ENCODE data around the gene C1orf116.
"Not testable (repeated sequence)": the region's sequence is repeated elsewhere in the genome, so short reads cannot be mapped to it uniquely, and the experiment has no call there.

The C1orf116 gene

DNA sequence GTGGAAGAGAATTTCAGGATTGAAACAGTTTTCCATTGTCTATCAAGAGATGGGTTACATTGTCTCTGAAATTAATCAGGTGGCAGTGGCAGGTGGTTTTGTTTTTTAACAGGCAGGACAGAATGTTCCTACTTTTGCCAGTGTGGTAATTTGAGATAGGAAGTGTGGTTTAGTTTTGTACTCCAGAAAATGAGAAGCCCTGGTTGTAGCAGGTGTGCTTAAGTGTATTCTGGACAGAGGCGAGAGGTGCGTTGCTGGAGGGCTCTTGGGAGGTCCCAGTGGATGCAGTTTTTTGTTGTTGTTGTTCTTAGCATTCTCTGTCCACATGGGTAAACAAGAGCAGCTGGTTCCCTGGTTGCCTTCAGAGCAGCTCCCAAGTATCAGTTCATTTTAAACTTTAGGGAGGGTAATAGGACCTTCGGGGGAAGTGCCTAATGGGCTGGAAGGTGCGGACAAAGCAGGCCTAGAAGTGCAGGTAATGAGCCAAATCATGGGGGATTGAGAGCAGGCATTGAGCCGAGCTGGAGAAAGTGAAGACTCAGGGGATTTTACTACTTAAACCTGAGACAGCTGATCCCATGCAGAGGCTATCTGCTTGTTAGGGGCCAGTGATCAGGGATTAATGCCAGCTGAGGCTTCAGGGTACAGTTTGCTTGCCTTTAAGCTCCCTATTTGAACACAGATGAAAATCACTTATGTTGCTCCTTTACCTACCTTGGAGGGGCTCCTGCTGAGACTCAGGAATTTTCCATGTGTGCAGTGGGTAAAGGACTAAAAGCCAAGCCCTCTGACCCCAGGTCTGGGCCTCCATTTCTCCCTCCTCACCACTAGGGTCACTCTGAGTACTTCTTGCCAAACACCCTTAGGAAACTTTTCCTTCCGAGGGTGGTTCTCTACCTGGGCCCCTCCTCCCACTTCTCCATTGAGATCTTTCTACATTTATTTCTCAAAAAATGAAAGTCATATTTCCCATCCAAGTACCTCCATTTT, 26.6 kb upstream of the C1orf116 start:
- DNase-seq: peak; percentile 64

DNA sequence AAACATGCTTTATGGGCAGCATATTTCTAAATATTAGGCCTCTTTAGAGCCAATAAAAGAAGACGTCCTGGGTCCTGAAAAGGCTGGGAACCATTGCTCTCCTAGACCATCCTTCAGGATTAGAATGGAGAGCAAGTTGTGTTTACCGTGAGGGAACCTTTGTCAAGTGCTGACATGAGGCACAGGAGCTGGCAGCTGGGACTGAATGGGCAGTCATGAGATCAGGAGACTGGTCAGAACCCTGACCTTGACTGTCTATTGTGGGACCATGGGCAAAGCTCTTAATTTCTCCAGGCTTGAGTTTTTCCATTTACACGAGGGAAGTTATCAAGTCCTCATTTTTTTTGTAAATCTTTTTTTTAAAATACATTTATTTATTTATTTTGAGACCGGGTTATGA, 25.7 kb upstream of the C1orf116 start:
- DNase-seq: no peak

DNA sequence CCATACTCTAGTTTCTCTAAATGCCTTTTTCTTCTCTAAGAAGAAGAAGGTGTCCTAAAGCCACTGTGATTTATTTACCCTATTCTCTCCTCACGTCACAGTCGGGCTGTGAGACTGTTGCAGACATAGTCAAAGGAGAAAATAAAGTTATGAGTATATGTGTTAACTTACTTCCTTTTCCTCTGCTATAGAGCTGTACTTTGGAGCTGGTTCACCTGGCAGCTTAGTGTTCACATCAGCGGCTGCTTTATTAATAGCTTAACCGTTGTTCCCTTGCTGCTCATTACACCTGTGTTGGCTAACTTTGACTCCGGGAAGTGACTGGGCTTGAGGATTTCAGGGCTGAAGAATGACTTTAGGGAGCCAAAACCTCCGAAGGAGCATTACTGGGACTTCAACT, 24.1 kb upstream of the C1orf116 start:
- DNase-seq: no peak

DNA sequence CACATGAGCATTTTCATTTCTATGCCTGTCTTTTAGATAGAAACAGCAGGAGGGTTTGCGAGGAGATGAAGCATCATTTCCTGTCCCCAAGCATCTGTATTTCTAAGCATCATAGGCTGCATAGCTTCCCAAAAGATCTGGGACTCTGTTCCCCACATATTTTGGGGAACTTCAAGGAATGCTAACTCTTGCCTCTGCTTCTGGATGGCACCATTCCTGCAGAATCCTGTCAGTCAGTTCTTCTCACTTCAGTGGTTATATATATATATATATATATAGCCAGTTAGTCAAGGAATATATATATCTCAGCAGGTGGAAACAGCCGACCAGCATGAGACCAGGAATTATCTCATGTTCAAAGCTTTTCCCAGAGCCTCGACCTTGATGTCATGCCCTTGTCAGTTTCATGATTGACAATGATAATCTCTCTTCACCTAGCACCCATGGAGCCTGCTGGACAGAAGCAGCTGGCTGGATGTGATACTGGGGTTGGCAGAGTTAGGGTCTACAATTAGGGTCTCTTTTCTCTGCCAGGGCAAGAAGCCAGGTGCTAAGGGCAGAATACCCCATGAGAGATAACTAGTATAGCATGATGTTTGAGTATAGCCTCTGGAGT, 22.9 kb upstream of the C1orf116 start:
- DNase-seq: no peak

DNA sequence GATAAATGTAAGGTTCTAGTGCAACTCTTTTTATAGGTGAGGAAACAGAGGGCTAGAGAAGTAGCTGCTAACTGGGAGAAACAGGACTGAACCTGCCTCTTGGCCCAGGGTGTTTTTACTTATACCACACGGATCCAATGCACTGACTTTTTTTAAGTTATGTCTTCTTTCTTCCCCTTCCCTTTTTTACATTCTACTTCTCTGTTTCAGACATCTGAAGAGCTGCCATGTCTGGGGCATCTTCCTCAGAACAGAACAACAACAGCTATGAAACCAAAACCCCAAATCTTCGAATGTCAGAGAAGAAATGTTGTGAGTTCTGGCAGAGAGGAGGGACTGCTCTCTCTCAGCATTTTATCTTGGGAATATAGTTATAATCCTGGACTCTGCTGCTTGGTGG, 21.9 kb upstream of the C1orf116 start:
- DNase-seq: no peak

DNA sequence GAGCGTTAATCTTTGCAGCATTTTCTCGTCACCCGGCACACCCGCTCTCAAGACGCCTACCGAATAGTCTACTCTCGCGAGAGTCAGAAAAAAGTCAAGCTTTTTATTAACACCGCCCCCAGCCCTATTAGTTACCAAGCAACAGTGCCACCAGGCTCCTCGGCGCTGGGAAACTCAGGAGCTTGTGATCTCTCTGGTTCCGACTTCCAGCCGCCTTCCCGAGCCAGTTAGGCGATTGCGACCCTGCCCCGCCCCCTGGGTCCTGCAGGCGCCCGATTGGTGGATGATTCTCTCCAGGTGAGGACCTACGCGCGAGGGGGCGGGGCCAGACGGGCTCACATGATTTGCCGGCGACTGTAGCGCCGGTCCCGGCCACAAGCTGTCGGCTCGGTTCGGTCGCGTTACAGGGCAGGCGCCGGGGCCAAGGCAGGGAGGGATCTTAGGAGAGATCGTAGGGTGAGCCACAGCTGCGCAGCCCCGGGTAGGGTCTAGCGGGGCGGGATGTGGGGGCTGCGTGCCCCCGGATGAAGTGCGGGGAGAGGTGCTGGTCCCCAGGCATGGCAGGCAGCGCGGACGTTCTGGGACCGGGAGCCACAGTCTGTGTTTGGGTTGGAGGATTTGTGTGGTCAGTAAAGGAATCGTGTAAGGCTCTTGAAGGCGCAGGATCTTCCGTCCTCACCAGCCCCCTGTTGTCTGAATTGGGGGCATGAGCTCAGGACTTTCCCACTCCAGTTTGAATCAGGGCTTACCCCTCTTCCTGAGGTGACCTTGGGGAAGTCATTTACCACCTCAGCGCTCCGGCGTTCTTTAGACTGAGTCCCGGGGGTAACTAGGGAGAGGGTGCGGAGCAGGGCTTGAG, 20.6 kb upstream of the C1orf116 start, which contains the start of gene PFKFB2:
Gene PFKFB2 (plus strand): TSS at position 365 of the 859 bp plus-strand sequence. CDS start 1,443 bp downstream, outside the sequence.
- peak; percentile 100 for DNase-seq

DNA sequence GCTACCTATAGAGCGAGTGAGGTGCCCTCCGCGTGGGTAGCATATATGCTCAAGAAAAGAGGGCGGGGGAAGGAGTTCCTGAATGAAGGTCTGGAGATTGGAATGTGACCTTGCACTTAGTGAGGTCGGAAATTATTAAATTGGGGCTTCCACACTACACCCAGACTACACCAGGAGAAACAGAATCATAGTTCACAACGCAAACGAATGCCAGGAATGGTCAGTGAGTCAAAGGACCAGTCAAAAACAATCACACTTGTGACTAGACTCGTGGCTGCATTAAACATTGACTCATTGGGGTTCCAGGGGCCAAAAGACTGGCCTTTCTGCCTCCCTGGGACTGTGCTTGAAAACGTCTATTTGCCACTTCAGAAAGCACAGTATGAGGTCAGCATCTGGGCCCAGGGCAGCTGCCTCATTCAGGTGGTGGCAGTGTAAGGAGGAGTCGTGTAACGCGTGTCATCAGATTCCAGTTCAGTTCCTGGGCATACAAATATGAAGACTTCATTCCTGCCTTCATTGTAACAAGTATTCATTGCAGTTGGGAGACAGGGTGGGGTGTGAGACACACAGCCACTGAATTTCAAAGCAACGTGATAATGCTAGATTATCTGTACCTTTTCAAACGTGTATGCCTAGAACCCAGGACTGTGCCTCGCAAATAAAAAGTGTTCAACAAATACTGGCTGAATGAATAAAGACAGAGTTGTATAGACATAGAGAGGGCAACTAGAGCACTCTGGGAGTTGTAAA, 18.8 kb upstream of the C1orf116 start, which contains the start of gene YOD1:
Gene YOD1 (minus strand): TSS at position 18 of the 753 bp plus-strand sequence. CDS start 178 bp downstream, outside the sequence.
- peak; percentile 44 for DNase-seq

DNA sequence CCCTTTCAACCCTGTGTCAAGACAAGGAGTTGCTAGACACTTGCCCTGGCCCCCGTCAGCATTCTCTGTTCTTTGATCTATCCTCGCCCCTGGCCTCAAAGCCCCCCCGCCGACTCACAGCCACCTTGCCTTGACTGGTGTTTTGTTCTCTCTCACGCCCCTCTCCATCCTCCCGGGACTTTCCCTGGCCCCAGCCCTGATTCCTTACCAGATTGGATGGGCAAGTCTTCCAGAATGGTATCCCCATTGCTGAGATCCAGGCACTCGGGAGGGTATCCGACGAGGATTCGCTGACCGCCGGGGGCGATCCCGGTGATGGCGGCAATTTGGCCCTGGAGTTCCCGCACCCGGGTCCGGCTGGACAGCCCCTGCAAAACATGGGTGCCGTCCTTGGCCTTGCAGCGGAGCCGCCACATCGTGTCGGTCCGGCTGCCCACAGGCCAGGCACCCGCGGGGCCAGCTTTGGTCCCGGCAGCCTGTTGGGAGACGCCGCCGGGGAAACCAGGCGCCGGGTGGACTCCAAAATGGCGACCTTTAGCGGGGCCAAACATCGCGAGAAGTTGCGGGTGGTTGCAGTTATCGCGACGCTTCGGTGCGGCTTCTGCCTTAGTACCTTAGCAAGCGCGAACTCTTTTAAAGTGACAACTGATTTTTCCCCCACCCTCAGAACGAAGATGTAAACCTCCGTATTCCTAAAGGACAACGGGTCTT, 18.1 kb upstream of the C1orf116 start:
- DNase-seq: peak; percentile 95

DNA sequence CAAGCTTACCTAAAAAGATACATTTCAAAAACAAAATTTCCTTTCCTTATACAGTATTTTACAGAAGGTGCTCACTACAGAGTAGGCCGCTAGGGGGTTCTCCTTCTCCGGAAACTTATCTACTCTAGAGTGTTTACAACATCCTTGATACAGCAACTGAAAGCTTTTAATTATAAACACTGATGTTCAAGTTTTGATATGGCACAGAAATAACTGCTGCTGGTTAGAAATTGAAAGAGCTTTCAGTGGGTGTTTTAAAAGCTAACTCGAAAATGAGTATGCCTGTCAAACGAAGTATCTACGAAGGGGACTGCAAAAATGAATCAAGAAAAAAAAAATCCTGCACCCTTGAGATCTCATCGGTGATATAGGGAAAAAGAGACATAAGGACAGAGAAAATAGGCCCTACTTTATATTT, 17.4 kb upstream of the C1orf116 start:
- DNase-seq: no peak

DNA sequence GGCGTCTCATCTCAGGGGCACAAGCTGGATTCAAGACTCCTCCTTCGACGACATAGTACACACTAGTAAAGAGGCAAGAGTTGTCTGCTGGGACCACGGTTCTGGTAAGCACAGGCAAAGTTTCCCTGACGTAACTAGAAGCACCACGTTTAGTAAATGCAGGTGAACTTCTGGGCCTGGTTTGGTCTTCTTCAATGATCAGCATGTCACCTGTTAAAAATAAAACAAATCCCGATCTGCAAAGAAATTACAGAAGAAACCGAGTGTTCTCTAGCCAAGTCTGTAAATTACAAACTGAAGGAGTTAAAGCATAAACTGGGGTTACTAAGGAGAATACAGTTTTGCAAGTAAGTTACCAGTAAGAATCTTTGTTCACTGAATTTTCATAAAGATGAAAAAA, 17.0 kb upstream of the C1orf116 start:
- DNase-seq: no peak

DNA sequence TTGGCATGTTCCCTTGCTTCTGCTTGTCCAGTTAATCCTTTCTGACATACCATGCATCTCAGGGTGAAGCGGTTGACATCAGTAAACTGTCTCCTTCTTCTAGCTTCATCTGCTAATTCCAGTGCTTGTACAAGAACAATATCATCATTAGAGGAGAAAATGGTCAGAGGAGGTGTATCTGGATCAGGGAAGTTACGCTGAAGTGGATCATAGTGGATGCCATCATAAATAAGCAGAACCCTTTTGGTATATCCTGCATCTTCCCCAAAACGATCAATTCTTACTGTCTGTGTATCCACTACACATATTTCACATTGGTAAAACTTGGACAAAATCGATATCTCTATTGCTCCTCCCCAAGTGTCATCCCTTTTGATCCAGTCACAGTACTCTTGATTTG, 16.5 kb upstream of the C1orf116 start:
- no peak for DNase-seq

DNA sequence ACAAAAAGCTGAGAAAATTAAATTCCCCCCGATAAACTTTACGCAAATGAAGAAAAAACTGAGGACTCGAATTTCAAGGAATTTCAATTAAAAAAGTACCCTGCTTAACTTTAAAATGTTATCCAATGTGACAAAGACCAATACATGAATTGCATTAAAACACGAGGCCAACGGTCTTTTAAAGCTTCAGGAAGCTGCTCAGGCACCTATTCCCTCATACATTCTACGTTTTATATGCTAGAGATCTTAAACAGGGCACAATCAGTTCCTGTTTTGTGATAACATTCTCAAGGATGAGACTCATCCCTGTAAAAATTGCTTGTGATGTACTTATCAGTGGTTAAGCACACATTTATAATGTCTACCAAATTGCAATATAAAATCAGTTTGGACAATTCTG, 15.5 kb upstream of the C1orf116 start:
- no peak for DNase-seq

DNA sequence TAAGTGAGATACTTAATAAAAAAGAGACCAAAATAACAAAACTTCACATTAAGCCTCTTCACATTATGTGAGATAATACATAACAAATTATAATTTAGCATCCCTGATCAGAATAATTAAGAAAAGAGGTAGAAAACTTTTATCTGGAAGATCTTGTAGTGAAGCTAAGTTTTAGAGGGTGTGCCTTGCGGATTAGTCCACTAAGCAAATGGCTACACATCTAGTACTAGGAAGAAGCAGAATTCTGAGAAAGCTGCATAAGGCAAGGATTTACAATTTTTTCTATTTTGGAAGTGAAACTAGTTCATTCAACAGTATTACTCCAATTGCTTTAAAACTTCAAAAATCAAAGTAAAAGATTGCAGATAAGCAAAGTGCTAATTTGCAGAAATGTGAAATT, 14.9 kb upstream of the C1orf116 start:
- no peak for DNase-seq

DNA sequence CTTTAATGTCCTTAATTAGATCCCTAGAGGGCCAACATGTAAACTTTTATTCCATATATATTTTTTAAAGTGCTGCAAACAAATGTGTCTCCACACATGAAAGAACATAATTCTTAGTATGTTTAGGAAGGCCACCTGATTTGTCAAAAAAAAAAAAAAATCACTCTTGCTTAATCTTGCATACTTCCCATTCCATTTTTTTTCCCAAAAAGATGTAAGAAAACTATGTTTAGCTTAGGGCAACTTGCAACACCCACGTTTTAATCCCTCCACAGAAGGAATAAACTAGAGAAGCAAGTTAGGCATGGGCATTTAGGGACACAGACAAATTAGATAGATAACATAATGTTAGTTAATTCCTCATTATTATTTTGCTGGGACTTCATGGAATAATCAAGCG, 12.9 kb upstream of the C1orf116 start:
- DNase-seq: no peak

DNA sequence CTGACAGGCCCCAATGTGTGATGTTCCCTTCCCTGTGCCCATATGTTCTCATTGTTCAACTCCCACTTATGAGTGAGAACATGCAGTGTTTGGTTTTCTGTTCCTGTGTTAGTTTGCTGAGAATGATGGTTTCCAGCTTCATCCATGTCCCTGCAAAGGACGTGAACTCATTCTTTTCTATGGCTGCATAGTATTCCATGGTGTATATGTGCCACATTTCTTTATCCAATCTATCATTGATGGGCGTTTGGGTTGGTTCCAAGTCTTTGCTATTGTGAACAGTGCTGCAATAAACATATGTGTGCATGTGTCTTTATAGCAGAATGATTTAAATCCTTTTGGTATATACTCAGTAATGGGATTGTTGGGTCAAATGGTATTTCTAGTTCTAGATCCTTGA, 8.8 kb upstream of the C1orf116 start:
- not testable (repeated sequence) for DNase-seq

DNA sequence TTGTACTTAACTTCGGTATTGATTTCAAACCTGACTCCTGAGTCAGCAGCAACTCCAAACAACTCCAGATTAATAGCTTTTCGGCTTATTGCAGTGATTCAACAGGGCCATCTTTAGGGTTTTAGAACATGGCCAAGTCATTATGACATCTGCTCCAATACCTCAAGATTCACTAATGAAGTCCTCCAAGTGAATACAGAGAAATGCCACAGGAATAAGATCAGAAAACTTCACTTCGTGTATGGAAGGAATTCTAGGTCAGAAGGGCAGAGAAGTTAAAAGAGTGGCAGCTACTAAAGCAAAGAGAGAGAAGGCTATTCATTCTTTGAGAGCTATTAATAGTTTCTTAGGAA, 7.6 kb upstream of the C1orf116 start:
- no peak for DNase-seq

DNA sequence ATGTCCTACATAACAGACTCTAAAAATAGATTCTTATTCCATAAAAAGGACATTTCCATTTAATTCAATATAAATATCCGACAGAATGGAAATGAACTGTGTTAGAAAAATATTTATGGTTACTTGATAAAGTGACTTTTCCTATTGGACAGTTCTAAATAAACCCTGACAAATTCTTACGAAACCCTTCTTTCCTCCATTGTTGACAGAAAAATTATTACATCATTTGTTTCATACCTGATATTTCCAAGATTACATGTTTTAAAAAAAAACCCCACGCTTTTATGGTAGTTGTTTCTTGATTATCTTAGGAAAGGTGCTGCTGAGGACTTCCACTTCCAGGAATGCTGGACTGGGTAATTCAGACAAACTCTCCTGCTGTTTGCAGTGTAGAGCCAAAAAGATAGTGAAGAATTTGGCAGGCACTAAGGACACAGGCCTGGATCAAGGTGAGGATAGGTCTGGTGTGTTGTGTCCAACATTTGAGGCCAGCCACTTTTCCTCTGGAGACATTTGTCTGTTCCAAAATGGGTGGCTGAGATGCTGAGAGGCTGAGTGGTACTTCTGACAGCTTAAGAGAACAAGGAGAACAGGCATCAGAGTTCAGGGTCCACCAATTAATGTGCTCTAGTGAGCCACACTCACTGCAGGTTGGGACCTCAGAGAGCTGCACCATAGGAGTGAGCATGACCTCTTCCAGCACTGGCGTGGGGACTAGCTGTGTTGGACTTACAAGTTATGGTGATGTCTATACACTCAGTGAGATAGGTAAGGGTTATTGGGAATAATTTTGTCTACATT, 7.0 kb upstream of the C1orf116 start:
- no peak for DNase-seq

DNA sequence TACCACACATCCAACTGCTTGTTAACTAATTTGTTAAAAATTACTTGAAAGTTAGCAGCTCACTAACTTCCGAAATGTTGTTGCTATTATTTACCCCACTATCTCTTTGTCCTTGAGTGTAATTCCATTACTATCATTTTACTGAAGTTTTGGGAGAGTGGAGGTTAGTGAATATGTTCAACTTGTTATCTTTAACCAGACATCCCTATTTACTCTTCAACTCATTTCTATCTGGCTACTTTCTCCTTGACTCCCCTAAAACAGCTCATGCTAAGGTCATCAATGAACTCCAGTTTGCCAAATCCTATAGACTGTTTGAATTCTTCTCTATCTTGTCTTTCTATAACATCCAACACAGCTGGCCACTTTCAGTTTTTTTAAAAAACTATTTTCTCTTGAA, 4.3 kb upstream of the C1orf116 start:
- no peak for DNase-seq

DNA sequence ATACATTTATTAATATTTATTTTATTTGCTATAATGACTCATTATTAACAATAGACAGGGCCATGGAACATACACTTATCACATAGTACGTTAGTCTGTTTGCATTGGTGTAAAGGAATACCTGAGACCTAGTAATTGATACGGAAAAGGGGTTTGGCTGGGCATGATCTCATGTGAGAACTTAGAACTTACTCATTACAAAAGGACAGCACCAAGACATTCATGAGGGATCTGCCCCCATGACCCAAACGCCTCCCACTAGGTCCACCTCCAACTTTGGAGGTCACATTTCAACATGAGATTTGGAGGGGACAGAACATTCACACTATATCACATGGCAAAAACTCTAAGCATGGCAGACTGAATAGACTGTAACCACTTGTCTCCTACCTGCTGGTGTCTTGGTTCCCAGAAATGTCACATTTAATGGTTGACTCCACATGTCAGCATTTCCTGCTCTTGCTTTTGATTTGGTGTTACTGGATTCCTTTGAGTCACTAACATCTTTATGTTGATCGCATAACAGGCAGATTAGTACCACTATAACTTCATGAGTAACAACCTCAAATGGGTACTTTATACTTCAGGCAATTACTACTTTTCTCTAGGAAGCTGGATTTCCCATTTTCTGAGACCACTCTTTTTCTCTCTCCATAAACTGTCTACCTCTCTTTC, 3.5 kb upstream of the C1orf116 start:
- DNase-seq: no peak

DNA sequence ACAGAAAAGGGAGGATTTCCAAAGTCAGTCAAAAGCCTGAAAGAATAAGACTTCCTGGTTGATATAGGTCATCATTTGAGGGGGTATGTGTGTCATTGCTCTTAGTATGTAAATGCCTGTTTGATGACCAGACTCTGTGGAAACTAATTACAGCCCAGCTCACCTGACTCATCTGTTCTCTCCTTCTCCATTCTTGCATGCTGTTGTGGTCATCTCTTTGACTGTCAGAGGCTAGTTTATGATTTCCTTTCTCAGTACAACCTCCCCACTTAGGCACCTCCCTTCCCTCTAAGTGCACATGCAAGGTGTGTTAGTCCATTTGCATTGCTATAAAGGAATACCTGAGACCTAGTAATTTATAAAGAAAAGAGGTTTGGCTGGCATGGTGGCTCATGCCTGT, 2.4 kb upstream of the C1orf116 start:
- DNase-seq: no peak

All from NCI-H1092 (cell line).